GM21423 (cell line): Measurements from ENCODE around the gene AGAP3.

ENCODE experiments used
- ATAC-seq: cut with Tn5 transposase; IDR thresholded peaks from one replicate; pipeline ENCODE4 v1.9.1; 2021; ENCODE audit warnings: mild to moderate bottlenecking, moderate library complexity; ENCODE audit not compliant: unreplicated experiment

AGAP3 gene

DNA sequence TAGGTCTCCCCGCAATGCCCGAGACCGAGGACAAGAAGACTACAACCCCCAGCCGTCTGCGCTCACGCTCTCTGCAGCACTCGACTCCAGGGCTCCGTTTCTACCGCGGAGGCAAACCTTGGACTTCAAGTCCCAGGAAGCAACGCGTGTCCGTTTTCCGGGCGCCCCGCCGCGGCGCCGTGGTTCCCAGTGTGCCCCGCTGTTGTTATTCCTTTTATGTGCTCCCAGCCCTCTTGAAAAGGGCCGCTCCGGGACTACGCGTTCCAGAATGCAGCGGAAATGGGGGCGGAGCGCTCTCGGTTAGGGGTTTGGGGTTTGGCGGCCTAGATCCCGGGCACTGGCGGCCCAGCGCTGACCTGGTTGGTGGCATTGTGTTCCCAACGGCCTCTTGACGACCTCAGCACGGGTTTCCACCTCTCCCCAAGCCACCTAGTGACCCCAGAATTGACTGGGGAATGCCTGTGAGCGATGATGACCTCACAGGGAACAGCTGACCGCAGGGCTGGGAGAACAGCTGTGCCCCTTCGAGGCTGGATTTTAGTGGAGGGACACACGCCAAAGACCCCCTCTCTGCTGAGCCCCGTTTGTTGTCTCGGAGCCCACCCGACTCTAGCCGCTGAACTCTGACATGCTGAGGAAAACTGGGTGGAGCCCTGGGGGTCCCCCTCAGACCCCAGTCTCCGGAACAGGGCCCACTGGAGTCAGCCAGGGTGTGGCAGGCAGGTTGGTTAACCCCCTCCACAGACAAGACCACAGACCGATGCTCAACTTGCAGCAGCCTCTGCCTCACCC lies 28.1 kb upstream of the AGAP3 start:
- ATAC-seq = peak; percentile 89

DNA sequence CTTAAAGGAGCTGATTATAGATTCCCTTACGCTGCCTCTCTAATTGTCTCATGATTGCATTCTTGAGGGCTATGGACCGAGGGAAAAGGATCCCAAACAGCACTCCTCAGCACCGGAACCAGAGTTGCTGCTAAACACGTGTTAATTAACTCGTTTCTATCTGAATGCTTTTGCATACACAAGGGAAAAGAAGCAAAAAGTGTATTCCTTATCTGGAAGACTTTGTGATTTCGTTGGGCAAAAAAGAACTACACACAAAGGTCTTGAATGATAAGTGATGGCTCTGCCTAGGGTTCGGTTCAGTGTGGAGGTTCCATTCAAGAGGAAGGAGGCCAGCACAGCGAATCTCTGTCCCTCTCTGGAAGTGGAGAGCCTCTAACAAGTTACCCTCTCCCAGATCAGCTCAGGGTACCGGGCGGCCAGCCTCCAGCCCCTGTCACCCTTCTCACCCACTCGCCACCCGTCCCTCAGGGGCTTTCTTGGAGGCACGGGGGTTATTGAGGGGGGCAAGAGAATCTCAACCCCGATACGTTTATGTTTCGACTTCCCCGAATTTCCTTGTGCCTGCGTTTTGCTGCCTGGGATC lies 27.4 kb upstream of the AGAP3 start:
- no peak for ATAC-seq

DNA sequence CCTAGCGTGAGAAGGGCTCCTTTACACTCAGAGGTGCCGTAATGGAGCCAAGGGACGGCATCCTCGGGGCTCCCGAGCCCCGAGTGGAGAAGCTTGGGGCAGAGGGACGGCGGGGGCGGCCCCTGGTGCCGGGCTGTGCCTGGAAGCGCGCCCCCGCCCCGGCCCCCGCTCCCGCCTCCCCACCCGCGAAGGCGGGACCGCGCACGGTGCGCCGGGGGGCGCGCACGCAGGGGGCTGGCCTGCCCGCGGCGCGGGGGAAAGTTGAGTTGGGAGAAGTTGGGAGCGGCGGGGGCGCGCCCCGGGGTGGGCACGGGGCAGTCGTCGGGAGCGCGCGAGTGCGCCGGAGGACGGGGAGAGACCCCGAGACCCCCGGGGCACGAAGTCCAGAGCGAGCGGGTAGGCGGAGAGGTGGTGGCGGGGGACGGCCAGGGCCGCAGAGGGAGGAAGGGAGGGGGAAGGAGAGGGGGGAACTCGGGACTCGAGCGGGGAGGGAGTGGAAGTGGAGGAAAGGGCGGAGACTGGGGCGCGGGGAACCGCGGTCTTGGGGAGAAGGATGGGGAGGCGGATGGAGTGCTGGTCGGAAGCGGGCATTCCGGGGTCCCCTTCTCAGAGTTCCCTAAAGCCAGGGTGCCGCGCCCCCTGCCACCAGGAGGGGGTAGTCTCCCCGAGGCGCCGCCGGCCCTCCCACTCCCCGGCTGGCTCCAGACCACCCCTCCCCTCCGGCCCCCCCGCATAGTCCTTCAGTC lies 26.7 kb upstream of the AGAP3 start, which contains the start of gene SLC4A2:
SLC4A2 (plus strand) TSS at position 223 of the 746 bp plus-strand sequence. CDS start 2,399 bp downstream, outside the sequence.
- peak; percentile 24 for ATAC-seq

DNA sequence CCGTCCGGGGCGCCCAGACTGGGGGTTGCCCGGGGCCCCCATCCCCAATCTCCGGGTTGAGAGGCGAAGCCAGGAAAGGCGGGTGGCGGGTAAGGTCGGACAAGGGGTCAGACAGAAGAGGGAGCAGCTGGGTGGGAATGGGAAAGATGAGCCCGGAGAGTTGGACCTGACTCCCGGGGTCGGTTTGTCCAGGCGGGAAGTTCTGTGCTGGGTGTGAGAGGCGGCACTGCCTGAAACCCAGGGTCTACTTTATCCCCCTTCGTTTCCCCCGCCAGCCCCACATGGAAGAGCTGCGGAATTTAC lies 26.2 kb upstream of the AGAP3 start:
- no peak for ATAC-seq

DNA sequence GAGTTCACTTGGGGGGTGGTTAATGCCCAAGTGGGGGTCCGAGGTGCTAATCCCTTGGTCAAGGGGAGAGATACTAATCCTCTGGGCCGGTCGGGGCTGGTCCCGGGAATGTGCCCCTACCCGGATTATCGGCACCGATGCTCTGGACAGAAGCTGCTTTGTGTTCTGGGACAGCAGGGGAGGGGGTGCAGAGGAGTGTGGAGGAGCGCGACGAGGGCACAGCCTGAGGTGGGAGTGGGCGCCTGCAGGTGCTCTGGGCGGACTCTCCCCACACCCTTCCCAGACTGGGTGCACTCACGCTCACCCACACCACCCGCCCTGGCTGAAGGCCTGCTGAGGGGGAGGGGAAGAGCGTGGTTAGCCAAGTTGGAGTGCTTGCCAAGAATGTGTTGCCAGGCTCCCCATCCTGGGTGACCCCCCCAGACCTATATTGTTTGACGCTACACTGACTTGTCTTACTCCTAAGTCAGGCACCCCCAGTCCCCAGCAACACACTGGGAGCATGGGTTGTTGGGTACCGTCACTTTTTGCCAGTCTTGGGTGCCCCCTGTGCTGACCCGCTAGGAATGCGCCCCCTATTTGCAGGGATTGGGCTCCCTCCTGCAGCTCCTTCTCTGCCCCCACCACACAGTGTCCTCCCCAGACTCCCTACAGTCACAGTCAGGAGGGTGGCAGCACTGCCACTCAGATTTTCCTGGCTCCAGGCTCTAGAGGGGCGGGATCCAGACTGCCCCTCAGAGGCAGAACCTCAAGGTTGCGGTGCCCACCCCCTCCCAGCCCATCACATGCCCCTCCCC lies 25.7 kb upstream of the AGAP3 start:
- ATAC-seq = no peak

DNA sequence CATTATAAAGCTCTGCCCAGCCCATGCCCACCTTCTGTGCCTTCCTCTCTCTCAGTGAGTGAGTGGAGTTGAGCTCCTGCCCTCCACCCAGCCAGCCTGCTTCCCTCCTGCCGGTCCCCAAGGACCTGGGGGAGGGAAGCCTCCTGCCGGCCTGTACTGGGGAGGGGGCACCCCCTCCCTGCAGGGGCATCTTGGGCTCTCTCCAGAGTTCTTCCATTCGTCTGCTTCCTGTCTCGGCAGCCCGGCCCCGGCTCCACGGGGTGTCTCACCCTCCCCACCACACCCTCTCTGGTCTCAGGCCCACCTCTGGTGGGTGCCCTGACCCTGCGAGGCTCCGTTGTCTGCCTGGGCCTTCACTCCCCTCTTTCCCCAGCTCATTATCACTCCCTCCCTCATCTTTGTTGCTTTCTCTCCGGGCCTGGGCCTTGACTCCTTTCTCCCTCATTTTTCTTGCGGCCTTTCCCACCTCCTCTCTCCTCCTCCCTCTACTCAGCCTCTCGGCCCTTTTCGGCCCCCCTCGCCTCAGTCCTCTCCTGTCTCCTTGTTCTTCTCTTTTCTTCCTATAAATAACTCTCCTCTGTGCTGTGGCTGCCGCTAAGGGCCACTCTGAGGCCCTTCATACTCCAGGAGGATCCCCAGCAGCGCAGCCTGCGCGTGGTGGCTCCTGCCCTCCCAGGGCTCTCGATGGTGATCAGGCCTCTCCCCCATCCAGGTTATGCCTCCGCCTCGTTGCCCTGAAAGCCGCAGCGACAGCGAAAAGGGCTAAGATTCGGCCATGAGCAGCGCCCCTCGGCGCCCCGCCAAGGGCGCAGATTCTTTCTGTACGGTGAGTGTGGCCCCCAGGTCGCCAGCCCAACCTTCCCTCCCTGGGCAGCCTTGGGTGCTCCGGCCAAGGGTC lies 24.8 kb upstream of the AGAP3 start:
- no peak for ATAC-seq

DNA sequence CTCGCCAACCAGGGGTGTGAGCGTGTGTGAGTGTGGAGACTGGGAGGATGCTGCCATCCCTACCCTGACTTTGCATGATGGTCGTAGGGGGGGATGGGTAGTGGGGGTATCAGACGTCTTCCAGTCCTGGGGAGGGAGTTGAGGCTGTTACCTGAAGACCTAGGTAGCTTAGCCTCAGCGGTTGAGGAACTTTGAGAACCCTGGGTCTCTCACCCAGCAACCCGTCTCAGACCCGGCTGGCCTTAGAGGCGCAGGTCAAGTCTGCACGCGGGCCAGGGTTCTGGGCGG lies 24.2 kb upstream of the AGAP3 start:
- ATAC-seq = no peak

DNA sequence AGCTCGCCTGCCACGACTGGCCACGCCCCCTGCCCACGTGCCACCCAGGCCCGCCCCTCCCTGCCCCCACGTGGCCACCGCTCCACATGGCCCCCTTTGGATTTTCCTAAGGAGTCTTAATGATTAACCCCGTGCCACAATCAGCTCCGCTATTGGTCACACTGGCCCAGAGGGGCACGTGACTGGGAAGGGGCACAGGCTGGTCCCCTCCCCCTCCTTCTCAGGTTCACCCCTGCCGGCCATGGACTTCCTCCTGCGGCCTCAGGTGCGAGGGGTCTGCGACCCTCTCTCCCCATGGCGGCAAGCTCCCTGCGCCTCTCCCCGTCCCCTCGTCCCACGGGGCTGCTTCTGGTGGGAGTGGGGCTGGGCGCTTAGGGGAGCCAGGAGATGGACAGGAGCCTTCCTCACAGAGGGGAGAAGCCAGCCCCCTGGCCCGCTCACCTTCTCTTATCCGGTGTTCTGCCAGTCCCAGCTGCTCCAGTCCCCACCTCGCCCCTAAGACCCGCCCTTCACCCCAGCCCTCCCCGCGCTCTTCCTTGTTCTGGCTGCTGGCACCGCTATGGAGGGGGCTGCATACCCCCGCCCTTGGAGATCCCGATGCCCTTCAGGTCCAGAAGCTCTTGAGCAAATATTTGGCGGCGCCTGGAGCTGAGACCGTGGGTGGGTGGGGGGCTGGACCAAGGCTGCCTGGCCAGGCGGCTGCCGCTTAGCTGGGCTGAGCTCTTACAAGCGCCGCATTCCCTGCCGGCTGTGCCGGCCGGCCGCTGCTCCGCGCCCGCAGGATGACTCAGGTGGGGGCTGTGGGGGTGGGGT lies 23.7 kb upstream of the AGAP3 start:
- no peak for ATAC-seq

DNA sequence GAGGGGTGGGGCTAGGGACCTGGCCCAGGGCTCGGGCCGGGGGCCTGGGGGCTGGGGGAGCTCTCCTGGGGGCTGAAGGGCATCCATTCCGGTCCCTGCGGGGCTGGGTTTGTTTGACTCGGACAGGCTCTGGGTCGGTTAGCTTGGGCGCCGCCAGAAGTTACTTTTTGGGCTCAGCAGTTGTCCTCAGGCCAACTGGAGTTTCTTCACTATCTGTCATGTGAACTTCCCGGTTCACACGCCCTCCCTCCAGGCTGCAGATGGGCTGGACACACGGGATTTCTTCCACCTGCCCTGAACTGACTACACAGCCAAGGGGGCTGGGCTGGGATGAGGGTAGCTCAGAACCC lies 23.1 kb upstream of the AGAP3 start:
- ATAC-seq = no peak

DNA sequence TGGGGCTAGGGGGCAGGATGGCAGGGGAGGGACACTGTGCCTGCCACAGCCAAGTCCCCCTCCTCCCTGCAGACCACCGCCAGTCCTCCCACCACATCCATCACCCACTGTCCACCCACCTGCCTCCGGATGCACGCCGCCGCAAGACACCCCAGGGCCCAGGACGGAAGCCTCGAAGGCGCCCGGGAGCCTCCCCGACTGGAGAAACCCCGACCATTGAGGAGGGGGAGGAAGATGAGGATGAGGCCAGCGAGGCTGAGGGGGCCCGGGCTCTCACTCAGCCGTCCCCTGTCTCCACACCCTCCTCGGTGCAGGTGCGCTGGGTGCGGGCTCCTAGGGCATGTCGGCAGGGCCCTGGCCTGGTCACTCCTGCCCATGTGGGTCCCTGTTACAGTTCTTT lies 21.8 kb upstream of the AGAP3 start:
- no peak for ATAC-seq

DNA sequence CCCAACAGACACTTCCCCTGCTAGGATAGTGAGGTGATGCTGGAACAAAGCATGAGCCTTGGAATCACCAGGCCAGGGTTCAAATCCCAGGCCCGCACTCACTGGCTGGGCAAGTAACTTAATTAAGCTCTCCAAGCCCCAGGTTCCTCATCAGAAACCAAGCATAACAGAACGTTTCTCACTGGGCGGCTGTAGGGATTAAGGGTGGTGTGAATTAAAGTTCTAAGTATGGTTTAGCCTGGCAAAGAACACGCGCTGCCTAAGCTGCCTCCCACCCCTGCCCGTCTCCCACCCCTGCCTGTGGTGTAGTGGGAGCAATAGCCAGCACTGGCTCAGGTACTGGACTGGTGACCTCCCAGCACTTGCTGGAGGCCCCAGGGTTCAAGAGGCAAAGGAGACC lies 21.3 kb upstream of the AGAP3 start:
- ATAC-seq = no peak

DNA sequence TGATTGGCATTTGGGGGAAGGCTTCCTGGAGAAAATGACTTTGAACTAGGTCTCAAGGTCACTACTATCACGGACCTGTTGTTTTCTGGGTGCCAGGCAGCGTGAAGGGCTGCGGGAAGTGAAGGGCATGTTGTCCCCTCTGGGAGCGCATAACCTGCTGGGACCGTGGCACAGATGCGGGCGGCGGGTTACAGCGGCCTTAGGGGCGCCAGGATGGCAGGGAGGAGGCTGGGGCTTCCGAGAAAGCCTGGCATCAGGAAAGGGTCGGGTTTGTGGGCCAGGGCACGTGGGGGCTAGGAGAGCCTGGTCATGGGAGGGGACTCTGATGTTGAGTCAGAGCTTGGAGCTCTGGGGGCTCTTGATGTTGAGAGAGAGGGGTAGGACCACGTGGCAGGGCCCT lies 20.8 kb upstream of the AGAP3 start:
- ATAC-seq = no peak

DNA sequence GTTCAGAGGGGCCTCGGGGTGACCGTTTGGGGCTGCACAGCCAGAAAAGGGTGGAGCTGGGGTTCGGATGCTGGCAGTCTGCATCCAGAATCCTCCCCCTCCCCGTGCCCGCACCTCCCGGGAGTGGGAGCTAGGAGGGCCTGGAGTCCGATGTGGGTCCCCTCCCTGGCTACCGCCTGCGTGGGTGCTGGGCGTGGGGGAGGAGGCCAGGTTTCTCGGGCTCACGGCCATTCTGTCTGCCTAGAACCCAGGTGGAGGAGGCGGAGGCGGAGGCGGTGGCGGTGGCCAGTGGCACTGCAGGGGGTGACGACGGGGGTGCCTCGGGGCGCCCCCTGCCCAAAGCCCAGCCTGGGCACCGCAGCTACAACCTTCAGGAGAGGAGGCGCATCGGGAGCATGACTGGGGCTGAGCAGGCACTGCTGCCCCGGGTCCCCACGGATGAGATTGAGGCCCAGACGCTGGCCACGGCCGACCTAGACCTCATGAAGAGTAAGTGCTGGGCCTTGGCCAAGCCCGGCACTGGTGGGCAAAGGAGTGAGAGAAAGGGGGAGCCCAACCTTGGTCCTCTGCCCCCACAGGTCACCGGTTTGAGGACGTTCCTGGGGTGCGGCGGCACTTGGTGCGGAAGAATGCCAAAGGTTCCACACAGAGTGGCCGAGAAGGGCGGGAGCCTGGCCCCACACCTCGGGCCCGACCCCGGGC lies 19.9 kb upstream of the AGAP3 start:
- ATAC-seq = no peak

DNA sequence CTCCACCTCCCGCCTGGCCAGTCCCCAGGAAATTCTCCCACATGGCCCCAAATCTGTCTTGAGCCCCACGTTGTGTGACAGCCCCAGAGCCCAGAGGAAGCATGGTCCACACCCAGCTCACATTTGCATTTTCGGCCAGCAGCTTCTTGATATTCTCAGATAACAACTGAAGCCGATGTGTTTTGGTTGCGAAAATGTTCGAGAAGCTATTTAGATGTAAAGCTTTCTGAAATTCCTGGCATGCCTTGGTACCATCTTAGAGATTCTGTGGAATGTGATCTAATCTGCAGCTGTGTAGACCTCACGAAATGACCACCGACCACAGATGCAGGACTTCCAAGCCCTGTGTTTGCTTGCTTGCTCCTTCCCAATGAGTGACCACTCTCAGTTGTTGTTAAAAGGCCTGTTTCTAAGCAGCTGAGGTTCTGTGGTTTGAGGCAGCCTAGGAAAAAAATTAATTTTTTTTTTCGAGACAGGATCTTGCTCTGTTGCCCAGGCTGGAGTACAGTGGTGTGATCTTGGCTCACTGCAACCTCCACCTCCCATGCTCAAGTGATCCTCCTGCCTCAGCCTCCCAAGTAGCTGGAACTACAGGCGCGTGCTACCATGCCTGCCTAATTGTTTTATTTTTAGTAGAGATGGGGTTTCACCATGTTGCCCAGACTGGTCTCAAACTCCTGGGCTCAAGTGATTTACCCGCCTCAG lies 18.1 kb upstream of the AGAP3 start:
- ATAC-seq = no peak

DNA sequence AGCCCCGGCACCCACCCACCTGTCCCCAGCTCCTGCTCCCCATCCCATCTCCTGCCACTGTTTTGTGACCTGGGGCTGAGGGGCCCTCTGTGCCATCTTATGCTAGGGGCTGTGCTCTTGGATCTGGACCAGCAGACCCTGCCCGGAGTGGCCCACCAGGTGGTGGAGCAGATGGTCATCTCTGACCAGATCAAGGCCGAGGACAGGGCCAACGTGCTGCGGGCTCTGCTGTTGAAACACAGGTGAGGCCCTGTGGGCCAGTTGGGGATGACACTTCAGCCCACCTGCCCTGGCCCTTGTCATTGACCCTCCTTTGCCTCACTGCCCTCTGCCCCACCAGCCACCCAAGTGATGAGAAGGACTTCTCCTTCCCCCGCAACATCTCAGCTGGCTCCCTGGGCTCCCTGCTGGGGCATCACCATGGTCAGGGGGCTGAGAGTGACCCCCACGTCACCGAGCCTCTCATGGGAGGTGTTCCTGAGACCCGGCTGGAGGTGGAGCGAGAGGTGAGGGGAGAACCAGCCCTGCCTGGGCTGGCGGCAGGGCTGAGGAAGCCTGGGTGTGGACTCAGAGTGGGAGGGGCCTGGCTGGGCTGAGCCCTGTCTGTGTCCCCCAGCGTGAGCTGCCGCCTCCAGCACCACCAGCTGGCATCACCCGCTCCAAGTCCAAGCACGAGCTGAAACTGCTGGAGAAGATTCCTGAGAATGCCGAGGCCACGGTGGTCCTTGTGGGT lies 16.3 kb upstream of the AGAP3 start:
- ATAC-seq = no peak

DNA sequence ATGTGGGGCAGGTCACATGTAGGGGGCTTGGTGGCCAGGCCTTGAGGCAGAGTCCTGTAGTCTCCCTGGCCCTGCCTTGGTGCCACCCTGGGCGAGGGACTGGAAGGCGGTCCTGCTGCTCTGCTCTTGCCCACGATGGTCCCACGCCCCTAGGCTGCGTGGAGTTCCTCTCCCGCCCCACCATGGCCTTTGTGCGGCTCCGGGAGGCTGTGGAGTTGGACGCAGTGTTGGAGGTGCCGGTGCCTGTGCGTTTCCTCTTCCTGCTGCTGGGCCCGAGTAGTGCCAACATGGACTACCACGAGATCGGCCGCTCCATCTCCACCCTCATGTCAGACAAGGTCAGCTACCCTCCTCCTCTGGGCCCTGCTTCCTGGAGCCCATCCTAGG lies 15.7 kb upstream of the AGAP3 start:
- no peak for ATAC-seq

DNA sequence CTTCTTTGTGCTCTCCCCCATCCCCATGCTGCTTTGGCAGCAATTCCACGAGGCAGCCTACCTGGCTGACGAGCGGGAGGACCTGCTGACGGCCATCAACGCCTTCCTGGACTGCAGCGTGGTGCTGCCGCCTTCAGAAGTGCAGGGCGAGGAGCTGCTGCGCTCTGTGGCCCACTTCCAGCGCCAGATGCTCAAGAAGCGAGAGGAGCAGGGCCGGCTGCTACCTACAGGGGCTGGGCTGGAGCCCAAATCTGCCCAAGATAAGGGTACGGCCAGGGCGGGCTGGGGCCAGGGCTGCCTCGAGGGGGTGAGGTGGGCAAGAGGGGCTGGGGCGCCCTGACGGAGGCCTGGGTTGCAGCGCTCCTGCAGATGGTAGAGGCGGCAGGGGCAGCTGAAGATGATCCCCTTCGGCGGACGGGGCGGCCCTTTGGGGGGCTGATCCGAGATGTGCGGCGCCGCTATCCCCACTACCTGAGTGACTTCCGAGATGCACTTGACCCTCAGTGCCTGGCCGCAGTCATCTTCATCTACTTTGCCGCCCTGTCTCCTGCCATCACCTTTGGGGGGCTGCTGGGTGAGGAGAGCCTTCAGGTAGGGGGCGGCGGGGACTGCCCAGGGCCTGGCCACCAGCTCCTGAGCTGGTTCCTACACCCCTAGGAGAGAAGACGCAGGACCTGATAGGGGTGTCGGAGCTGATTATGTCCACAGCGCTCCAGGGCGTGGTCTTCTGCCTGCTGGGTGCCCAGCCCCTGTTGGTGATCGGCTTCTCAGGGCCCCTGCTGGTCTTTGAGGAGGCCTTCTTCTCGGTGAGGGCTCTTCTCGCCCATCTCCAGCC lies 15.0 kb upstream of the AGAP3 start:
- no peak for ATAC-seq
